GM19025 (cell line): ENCODE data around the gene HDLBP.

Experiments
- ATAC-seq: cut with Tn5 transposase; IDR thresholded peaks from one replicate; pipeline ENCODE4 v1.9.1; 2021; ENCODE audit warnings: mild to moderate bottlenecking, low read depth, moderate library complexity; ENCODE audit not compliant: unreplicated experiment

Gene HDLBP

DNA sequence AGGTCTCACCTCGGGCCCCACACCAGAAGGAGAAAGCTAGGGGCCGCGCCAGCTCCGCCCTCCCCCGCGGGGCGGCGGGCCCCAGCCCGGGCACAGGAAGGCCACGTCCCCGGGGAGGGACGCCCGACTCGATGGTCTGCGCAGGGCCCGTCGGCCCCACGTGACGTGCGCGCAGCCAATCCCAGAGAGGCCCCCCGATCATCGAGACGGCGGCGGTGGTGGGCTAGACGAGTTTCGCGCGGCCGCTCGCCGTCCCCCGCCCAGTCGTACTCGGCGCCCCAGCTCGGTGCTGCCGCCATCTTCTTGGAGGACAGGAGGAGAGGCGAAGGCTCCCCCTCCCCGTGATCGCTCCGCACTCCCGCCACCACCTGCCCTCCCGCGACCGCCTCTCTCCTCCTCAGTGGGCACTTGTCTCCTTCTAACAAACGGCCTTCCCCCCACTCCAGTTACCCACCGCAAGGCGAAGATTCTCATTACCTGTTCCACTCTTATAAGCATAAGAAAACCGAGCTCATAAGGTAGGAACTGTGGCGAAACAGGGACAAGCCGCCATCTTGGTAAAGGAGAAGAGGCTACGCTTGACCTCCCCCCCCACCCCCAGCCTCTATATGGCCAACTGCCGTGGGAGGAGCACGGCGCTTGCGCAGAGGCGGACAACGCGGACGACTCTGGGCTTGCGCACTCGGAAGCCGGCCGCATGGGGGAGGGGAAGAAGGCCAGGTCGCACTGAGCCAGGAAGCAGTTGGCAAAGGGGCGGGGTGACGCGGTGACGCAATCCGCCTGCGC lies at the start of gene HDLBP:
TSS of gene HDLBP (minus strand) at position 580 of the 786 bp plus-strand sequence. CDS start 48,803 bp downstream, outside the sequence.
- peak; percentile 73 for ATAC-seq

DNA sequence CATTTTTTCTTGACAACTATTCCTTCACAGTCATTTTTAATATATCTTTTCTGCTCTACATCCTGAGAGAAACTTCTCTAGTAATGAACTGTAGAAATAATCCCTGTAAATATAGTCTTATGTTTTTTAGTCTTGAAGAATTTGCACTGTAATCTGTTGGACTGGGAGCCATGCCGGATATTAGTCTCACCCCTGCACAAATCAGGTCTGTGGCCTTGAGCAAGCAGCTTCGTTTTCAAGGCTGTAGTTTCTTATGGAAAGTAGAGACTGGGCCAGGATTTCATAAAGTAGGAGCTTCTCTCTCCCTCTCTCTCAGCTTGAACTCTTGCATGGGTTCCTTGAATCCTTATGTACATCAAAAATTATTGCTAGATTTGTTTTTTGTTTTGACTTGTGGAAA lies 49.3 kb upstream of the HDLBP start:
- ATAC-seq = no peak

DNA sequence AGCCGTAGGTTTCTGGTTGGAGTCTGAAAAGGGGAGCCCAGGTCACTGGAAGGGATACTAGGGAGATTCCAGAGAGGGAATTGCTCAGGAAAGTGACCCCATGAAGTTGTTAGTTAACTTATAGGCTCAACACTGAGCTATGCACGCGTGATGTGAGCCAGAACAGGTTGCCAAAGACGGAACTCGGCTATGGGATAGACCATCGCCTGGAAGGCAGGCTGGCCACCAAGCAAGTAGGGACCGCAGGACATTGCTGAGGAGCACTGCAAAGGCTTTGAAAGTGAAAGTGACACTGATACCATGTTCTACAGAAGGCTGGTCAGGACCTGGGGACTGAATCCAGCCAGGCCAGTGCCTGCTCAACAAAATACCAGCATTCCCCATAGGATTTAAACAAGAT lies 48.0 kb upstream of the HDLBP start:
- no peak for ATAC-seq

GRCh38 chr2:241359481-241360045 lies 44.1 kb upstream of the HDLBP start:
- no peak for ATAC-seq

- ATAC-seq = peak; percentile 31
Observed at GRCh38 chr2:241358470-241358869, 43.0 kb upstream of the HDLBP start.

- no peak for ATAC-seq
Observed at GRCh38 chr2:241357531-241357930, 42.1 kb upstream of the HDLBP start.

DNA sequence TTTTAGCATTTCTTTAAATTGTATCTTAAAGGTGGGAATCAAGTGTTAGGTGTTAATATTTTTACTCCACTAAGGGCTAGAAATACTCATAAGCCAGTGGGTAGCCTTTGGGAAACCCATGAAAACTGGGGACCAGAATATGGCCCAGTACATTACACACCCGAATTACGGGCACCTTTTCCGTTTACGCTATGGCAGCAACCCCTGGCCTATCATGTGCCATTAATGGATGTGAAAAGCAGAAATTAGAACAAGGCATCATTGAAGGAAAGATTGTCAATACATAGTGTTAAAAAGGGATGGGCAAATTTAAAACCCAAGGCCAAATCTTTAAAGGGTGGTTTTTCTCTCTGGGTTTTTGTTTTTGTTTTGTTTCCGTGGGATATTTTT lies 41.4 kb upstream of the HDLBP start:
- no peak for ATAC-seq

GRCh38 chr2:241355983-241356870 lies 40.8 kb upstream of the HDLBP start, which contains the start of gene FARP2:
TSS of gene FARP2 (plus strand) at chr2:241356285. CDS start at chr2:241373108, 16,823 bp downstream.
- peak; percentile 77 for ATAC-seq

GRCh38 chr2:241354668-241355658 lies 39.5 kb upstream of the HDLBP start:
- ATAC-seq = no peak

DNA sequence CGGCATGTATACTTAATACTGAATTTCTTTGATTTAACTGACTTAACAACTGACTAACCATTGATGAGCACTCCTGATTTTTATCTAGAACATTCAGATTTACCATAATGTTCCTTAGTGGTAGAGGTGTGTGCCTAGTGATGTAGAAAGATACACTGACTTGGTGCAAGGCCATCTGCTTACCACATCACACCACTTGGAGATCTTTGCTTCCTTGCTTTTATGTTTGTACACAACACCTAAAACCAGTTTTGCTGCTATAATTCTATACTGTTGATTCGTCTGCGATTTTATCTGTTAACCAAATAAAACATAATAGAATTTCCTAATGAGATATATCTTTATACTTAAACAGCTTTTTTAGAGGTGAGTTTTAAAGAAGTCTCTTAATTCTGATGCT lies 36.8 kb upstream of the HDLBP start:
- ATAC-seq = no peak

- ATAC-seq = no peak
Observed at GRCh38 chr2:241351640-241352031, 36.2 kb upstream of the HDLBP start.

DNA sequence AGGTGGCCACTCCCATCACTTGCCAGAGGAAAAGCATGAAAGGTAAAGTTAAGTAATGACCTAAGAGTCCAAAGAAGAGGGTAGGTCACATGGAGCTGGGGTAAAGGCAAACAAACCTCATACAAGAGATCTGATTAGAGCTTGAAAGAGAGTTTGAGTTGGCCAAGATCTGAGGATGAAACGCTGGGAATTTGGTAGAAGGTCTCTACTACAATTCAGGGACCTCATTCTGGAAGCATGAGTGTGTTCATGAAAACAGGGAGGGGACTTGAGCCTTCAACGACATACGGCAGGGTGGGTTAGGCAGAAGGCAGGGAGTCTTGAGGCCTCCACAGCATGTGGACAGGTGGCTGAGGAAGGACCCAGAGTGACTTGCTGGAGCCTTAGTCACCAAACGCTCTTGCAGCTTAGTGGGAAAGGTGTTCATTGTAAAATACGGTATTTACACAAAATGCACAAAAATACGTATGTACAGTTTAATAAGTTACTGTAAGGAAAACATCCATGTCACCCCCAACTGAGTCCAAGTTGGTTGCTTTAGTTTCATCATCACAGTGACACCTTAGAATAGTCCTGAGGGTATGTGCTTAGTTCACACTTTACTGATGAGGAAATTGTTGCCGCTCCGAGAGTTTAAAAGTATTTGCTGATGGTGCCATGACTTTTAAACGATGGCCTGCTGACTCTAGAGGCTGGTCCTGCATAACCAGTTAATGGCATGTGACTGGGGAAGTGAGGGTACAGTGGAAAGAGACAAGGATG lies 35.6 kb upstream of the HDLBP start:
- no peak for ATAC-seq

DNA sequence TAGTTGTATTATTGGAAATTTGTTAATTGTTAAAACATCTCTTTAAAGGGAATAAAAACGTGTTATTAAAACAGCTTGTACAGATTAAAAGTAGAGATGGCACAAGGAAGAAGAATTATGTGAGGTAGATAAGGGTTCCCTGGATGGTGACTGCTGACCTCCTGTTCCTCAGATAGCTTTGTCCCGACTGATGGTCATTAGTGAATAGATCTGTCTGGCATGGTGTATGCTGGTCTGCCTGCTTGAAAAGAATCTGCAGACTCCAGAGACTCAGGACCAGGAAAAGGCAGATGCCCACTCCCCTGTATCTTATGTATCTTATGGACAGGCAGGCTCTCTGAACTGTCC lies 35.0 kb upstream of the HDLBP start:
- no peak for ATAC-seq

- ATAC-seq = no peak
Observed at GRCh38 chr2:241349941-241350340, 34.5 kb upstream of the HDLBP start.

GRCh38 chr2:241344925-241345651 lies 29.6 kb upstream of the HDLBP start:
- no peak for ATAC-seq

DNA sequence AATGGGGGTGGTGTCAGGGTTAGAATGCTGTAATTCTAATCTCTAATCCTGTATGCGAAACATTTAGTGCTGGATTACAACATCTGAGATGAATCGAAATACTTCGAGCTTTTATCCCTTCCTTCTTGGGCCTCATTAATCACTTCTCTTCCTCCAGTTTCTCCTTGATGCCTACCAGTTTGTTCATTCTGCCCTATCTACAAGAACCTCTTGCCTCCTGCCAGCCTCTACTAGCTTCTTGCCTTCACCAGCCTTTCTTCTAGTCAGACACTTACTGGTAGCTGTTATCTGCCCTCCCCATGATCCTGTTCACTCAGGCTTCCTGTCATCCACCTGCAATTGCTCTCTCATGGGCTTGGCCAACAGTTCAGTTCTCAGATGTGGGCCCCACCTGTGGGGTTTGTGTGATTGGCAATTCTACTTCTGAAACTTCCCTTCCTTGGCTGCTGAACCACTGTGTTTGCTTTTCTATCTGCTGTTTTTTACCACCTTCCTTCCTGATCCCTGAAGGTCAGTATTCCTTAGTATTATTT lies 25.2 kb upstream of the HDLBP start:
- ATAC-seq = no peak

GRCh38 chr2:241339839-241340630 lies 24.6 kb upstream of the HDLBP start:
- ATAC-seq = no peak

- ATAC-seq = no peak
Observed at GRCh38 chr2:241334813-241335212, 19.3 kb upstream of the HDLBP start.
